GM18517 (cell line): ENCODE data around the gene NANS.
"Not testable (repeated sequence)": the region's sequence is repeated elsewhere in the genome, so short reads cannot be mapped to it uniquely, and the experiment has no call there.

ENCODE experiments used
- ATAC-seq: cut with Tn5 transposase; IDR thresholded peaks from one replicate; pipeline ENCODE4 v1.9.1; 2021; ENCODE audit warnings: mild to moderate bottlenecking, moderate library complexity; ENCODE audit not compliant: unreplicated experiment

The NANS gene

GRCh38 chr9:98056269-98057137 lies at the start of gene NANS:
NANS (plus strand) TSS chr9:98056732; CDS start chr9:98056809, 77 bp downstream.
- ATAC-seq = peak; percentile 88

GRCh38 chr9:98007251-98007928 lies 49.1 kb upstream of the NANS start:
- ATAC-seq = no peak

- ATAC-seq = no peak
These were observed 47.8 kb upstream of the NANS start for GRCh38 chr9:98008764-98009163.

- no peak for ATAC-seq
These were observed 47.1 kb upstream of the NANS start for GRCh38 chr9:98009437-98009836.

GRCh38 chr9:98009936-98010335 lies 46.6 kb upstream of the NANS start:
- ATAC-seq = no peak

- peak; percentile 69 for ATAC-seq
These were observed 46.1 kb upstream of the NANS start for GRCh38 chr9:98010445-98010844.

- no peak for ATAC-seq
These were observed 45.4 kb upstream of the NANS start for GRCh38 chr9:98011122-98011521.

- no peak for ATAC-seq
These were observed 40.3 kb upstream of the NANS start for GRCh38 chr9:98016137-98016680.

- ATAC-seq = no peak
These were observed 39.2 kb upstream of the NANS start for GRCh38 chr9:98017306-98017705.

- ATAC-seq = no peak
These were observed 38.2 kb upstream of the NANS start for GRCh38 chr9:98018347-98018746.

- no peak for ATAC-seq
These were observed 37.4 kb upstream of the NANS start for GRCh38 chr9:98019098-98019497.

- ATAC-seq = not testable (repeated sequence)
These were observed 36.7 kb upstream of the NANS start for GRCh38 chr9:98019869-98020268.

GRCh38 chr9:98020476-98021145 lies 35.9 kb upstream of the NANS start:
- no peak for ATAC-seq

GRCh38 chr9:98021306-98022040 lies 35.1 kb upstream of the NANS start:
- ATAC-seq = no peak

- ATAC-seq = no peak
These were observed 34.1 kb upstream of the NANS start for GRCh38 chr9:98022447-98022846.

- ATAC-seq = no peak
These were observed 31.8 kb upstream of the NANS start for GRCh38 chr9:98024702-98025101.

- ATAC-seq = no peak
These were observed 25.4 kb upstream of the NANS start for GRCh38 chr9:98031169-98031568.

GRCh38 chr9:98031935-98032334 lies 24.6 kb upstream of the NANS start:
- ATAC-seq = no peak

- peak; percentile 60 for ATAC-seq
These were observed 21.7 kb upstream of the NANS start for GRCh38 chr9:98034593-98035546.

GRCh38 chr9:98037357-98037756 lies 19.2 kb upstream of the NANS start:
- ATAC-seq = no peak
